Neural cell (in vitro differentiated cells): ENCODE data around the gene OR10V1. TPM values are rescaled to one million over a fixed set of nuclear protein-coding genes. Genes with fewer than 3 reads are reported as not detected.

Source experiments
- H2AFZ ChIP-seq: fragments of 200-600, 300-800 bp; sonication (generic), shearing (Covaris generic); 2 replicates; pipeline ENCODE4 v1.6.0; 2014; ENCODE audit warnings: low read depth, mild to moderate bottlenecking, antibody characterized with exemption, low read length, moderate library complexity
- H3F3A ChIP-seq: fragments of 200-600 bp; shearing (Covaris generic); 2 replicates; pipeline ENCODE4 v1.6.1; 2016; ENCODE audit warnings: mild to moderate bottlenecking, moderate library complexity, mixed read lengths, antibody characterized with exemption, low read length; ENCODE audit not compliant: insufficient read depth, poor library complexity, severe bottlenecking
- H3K27ac ChIP-seq: fragments of 200-600, 300-800 bp; sonication (generic), shearing (Covaris generic); 2 replicates; pipeline ENCODE4 v1.5.1; 2014; ENCODE audit warnings: mild to moderate bottlenecking, low read length, moderate library complexity
- H3K27me3 ChIP-seq: fragments of 300-800, 200-600 bp; sonication (generic), shearing (Covaris generic); 2 replicates; pipeline ENCODE4 v1.6.0; 2014; ENCODE audit warnings: mild to moderate bottlenecking, low read depth, low read length, moderate library complexity; ENCODE audit not compliant: insufficient read depth
- H3K36me3 ChIP-seq: fragments of 300-800, 200-600 bp; sonication (generic), shearing (Covaris generic); 2 replicates; pipeline ENCODE4 v1.5.1; 2014; ENCODE audit warnings: mild to moderate bottlenecking, antibody characterized with exemption, low read length, moderate library complexity; ENCODE audit not compliant: insufficient read depth
- H3K4me2 ChIP-seq: fragments of 300-800, 200-600 bp; sonication (generic), shearing (Covaris generic); 2 replicates; pipeline ENCODE4 v1.6.0; 2014; ENCODE audit warnings: mild to moderate bottlenecking, low read length
- H3K4me3 ChIP-seq: fragments of 300-800, 200-600 bp; sonication (generic), shearing (Covaris generic); 2 replicates; pipeline ENCODE4 v1.5.1; 2014; ENCODE audit warnings: mild to moderate bottlenecking, low read length, moderate library complexity
- H3K79me2 ChIP-seq: fragments of 200-600 bp; shearing (Covaris generic); replicated peaks from 2 replicates; pipeline ENCODE4 v1.6.0; 2014; ENCODE audit warnings: mild to moderate bottlenecking, low read length, moderate library complexity; ENCODE audit not compliant: insufficient read depth
- H3K9ac ChIP-seq: fragments of 300-800, 200-600 bp; sonication (generic), shearing (Covaris generic); 2 replicates; pipeline ENCODE4 v1.6.1; 2016; ENCODE audit warnings: mild to moderate bottlenecking, low read length, mixed read lengths
- H3K9me2 ChIP-seq: fragments of 200-600 bp; shearing (Covaris generic); 2 replicates; pipeline ENCODE4 v1.6.1; 2016; ENCODE audit warnings: mild to moderate bottlenecking, low read length, mixed read lengths; ENCODE audit not compliant: insufficient read depth
- H3K9me3 ChIP-seq: fragments of 200-600, 300-800 bp; sonication (generic), shearing (Covaris generic); 2 replicates; pipeline ENCODE4 v1.6.1; 2016; ENCODE audit warnings: mild to moderate bottlenecking, mixed run types, low read length, moderate library complexity, mixed read lengths
- H4K20me1 ChIP-seq: fragments of 200-600 bp; shearing (Covaris generic); 2 replicates; pipeline ENCODE4 v1.6.1; 2016; ENCODE audit warnings: mild to moderate bottlenecking, mixed run types; ENCODE audit not compliant: insufficient read depth
- EP300 ChIP-seq: fragments of 450-650 bp; conservative IDR thresholded peaks from 2 replicates; pipeline ENCODE4 v1.6.1; 2014; ENCODE audit warnings: antibody characterized with exemption, mild to moderate bottlenecking, moderate library complexity; ENCODE audit not compliant: poor library complexity, severe bottlenecking
- EZH2 ChIP-seq: fragments of 200-600, 300-800 bp; shearing (Covaris generic), sonication (generic); IDR thresholded peaks from 2 replicates; pipeline ENCODE4 v1.6.1; 2014; ENCODE audit warnings: antibody characterized with exemption, low read length, borderline replicate concordance, mild to moderate bottlenecking; ENCODE audit not compliant: insufficient read depth, poor library complexity, severe bottlenecking
- MXI1 ChIP-seq: fragments of 450-650 bp; conservative IDR thresholded peaks from 2 replicates; pipeline ENCODE4 v1.6.1; 2014; ENCODE audit warnings: antibody characterized with exemption, mild to moderate bottlenecking; ENCODE audit not compliant: poor library complexity, severe bottlenecking
- POLR2AphosphoS5 ChIP-seq: IDR thresholded peaks from 2 replicates; pipeline ENCODE4 v1.6.1; 2012
- RAD21 ChIP-seq: fragments of 450-650 bp; conservative IDR thresholded peaks from 2 replicates; pipeline ENCODE4 v1.6.1; 2014; ENCODE audit warnings: antibody characterized with exemption, mild to moderate bottlenecking, moderate library complexity
- REST ChIP-seq: IDR thresholded peaks from 2 replicates; pipeline ENCODE4 v1.6.1; 2012; ENCODE audit warnings: borderline replicate concordance
- SMC3 ChIP-seq: fragments of 450-650 bp; conservative IDR thresholded peaks from 2 replicates; pipeline ENCODE4 v1.6.1; 2014; ENCODE audit warnings: antibody characterized with exemption, mild to moderate bottlenecking, moderate library complexity; ENCODE audit not compliant: poor library complexity
- TAF1 ChIP-seq: IDR thresholded peaks from 2 replicates; pipeline ENCODE4 v1.6.1; 2012; ENCODE audit warnings: low read depth
- polyA plus RNA-seq: library from polyadenylated mRNA; depleted of rRNA; stranded (reverse); fragments of >200 nt; gene quantifications from 2 replicates; pipeline ENCODE4 v1.2.3, GENCODE V29; 2014
- TF ChIP-seq, protein P1 (sequence below): fragments of 450-650 bp; IDR thresholded peaks from 2 replicates; pipeline ENCODE4 v1.5.1; 2014; ENCODE audit warnings: antibody characterized with exemption, mild to moderate bottlenecking, moderate library complexity; ENCODE audit not compliant: poor library complexity, severe bottlenecking

OR10V1 gene
- polyA plus RNA-seq, 1 donor from 2014 or later: not detected

GRCh38 chr11:59710136-59710847 lies 3.4 kb downstream of the OR10V1 start:
- no peaks in the 10 kb centered on the region for H3K36me3 ChIP-seq
- H4K20me1 ChIP-seq: no peaks in the 10 kb centered on the region
- H3F3A ChIP-seq: no peaks in the 10 kb centered on the region
- H3K27me3 ChIP-seq: no peaks in the 10 kb centered on the region
- H3K9me3 ChIP-seq: no peaks in the 10 kb centered on the region
- no peak overlapping the region for H3K27ac ChIP-seq
- H3K4me3 ChIP-seq: no peak overlapping the region
- TF ChIP-seq EZH2: no peak
- TF ChIP-seq POLR2AphosphoS5: no peak
- TF ChIP-seq, protein P1, sequence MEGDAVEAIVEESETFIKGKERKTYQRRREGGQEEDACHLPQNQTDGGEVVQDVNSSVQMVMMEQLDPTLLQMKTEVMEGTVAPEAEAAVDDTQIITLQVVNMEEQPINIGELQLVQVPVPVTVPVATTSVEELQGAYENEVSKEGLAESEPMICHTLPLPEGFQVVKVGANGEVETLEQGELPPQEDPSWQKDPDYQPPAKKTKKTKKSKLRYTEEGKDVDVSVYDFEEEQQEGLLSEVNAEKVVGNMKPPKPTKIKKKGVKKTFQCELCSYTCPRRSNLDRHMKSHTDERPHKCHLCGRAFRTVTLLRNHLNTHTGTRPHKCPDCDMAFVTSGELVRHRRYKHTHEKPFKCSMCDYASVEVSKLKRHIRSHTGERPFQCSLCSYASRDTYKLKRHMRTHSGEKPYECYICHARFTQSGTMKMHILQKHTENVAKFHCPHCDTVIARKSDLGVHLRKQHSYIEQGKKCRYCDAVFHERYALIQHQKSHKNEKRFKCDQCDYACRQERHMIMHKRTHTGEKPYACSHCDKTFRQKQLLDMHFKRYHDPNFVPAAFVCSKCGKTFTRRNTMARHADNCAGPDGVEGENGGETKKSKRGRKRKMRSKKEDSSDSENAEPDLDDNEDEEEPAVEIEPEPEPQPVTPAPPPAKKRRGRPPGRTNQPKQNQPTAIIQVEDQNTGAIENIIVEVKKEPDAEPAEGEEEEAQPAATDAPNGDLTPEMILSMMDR: no peak
- TF ChIP-seq RAD21: no peak
- no peak for TF ChIP-seq TAF1
- TF ChIP-seq REST: no peak
- TF ChIP-seq MXI1: no peak
- TF ChIP-seq EP300: no peak
- no peak for TF ChIP-seq SMC3
- H2AFZ ChIP-seq: no peak overlapping the region
- no peaks in the 10 kb centered on the region for H3K9me2 ChIP-seq
- H3K4me2 ChIP-seq: no peak overlapping the region
- H3K9ac ChIP-seq: no peak overlapping the region
- no peaks in the 10 kb centered on the region for H3K79me2 ChIP-seq

DNA sequence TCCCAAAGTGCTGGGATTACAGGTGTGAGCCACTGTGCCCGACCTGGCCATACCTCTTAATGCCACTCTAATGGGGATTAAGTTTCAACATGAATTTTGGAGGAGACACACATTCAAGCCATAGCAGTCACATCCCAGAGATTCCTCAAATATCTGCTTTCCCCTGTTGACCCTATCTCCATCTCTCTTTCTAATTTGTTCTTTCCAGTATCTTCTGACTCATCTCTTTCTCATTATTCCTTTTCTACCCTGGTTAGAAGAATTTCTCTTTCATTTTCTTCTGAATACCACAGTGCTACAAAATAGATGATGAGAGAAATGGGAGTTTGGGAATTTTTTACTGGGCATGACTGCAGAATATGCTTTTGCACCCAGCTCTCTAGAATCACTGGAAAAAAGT lies 5.1 kb downstream of the OR10V1 start:
- Histone ChIP-seq H3K27me3 (no peaks in the 10 kb centered on the region), H3K4me3 (no peak overlapping the region), H3K9me3 (no peaks in the 10 kb centered on the region), H3K27ac (no peak overlapping the region), H3K36me3 (no peaks in the 10 kb centered on the region), H3F3A (no peaks in the 10 kb centered on the region), H3K4me2 (no peak overlapping the region), H2AFZ (no peak overlapping the region), H3K79me2 (no peaks in the 10 kb centered on the region), H4K20me1 (no peaks in the 10 kb centered on the region), H3K9ac (no peak overlapping the region), H3K9me2 (no peaks in the 10 kb centered on the region)
- no peak for TF ChIP-seq POLR2AphosphoS5
- TF ChIP-seq EP300: no peak
- TF ChIP-seq RAD21: no peak
- TF ChIP-seq TAF1: no peak
- no peak for TF ChIP-seq EZH2
- no peak for TF ChIP-seq SMC3
- TF ChIP-seq, protein P1: no peak
- no peak for TF ChIP-seq MXI1
- no peak for TF ChIP-seq REST
